IMR-90 (cell line): Measurements from ENCODE around the gene WNT8B. TPM values are rescaled to one million over a fixed set of nuclear protein-coding genes. Genes with fewer than 3 reads are reported as not detected.

ENCODE experiments used
- ATAC-seq: fragments of 200-7000 bp; cut with Tn5 transposase; 2 replicates; pipeline ENCODE4 v1.9.1; 2020; ENCODE audit warnings: low read depth, mild to moderate bottlenecking, moderate library complexity
- BruUV-seq: library from RNA; stranded (reverse); fragments of 400-500 nt; replicated peaks from 2 replicates; lab custom pipeline; 2021; lab: Mats Ljungman, UMichigan
- CTCF ChIA-PET: fragments of 300-600 bp; formaldehyde crosslinking; extraction: SDS; loops from one replicate; lab custom pipeline; 2021; ENCODE audit warnings: antibody characterized with exemption; lab: Yijun Ruan, JAX
- POLR2A ChIA-PET: fragments of 300-600 bp; sonication (Branson Sonifier 250); formaldehyde crosslinking; loops from one replicate; lab custom pipeline; 2022; ENCODE audit warnings: antibody characterized with exemption; ENCODE audit not compliant: unreplicated experiment; lab: Charles Lee
- DNase-seq: peaks from one replicate; pipeline ENCODE4 v3.0.0; 2013
- H2AFZ ChIP-seq: replicated peaks from 2 replicates; pipeline ENCODE3; 2013; ENCODE audit warnings: low read length, mild to moderate bottlenecking; ENCODE audit not compliant: poor library complexity
- H2AK5ac ChIP-seq: 2 replicates; pipeline ENCODE4 v1.6.1; 2013; ENCODE audit warnings: low read depth, low read length, inconsistent platforms
- H2AK9ac ChIP-seq: replicated peaks from 2 replicates; pipeline ENCODE3; 2013; ENCODE audit warnings: mild to moderate bottlenecking, low read depth, low read length, moderate library complexity; ENCODE audit not compliant: poor library complexity
- H2BK120ac ChIP-seq: 2 replicates; pipeline ENCODE4 v1.6.1; 2013; ENCODE audit warnings: low read depth, low read length, inconsistent platforms
- H2BK15ac ChIP-seq: 3 replicates; pipeline ENCODE4 v1.6.1; 2013; ENCODE audit warnings: low read depth, low read length, inconsistent platforms
- H2BK20ac ChIP-seq: 2 replicates; pipeline ENCODE4 v1.6.1; 2013; ENCODE audit warnings: low read depth, mild to moderate bottlenecking, inconsistent platforms, low read length, moderate library complexity
- H2BK5ac ChIP-seq: 2 replicates; pipeline ENCODE4 v1.6.1; 2013; ENCODE audit warnings: mild to moderate bottlenecking, low read depth, low read length, inconsistent platforms; ENCODE audit not compliant: poor library complexity, severe bottlenecking
- H3K14ac ChIP-seq: replicated peaks from 2 replicates; pipeline ENCODE4 v1.6.1; 2013; ENCODE audit warnings: low read depth, low read length, inconsistent platforms
- H3K18ac ChIP-seq: 2 replicates; pipeline ENCODE4 v1.6.1; 2013; ENCODE audit warnings: low read depth, low read length, control low read depth
- H3K23ac ChIP-seq: 2 replicates; pipeline ENCODE4 v1.6.1; 2013; ENCODE audit warnings: low read depth, low read length, inconsistent platforms
- H3K27ac ChIP-seq: 2 replicates; pipeline ENCODE4 v1.5.1; 2013; ENCODE audit warnings: mild to moderate bottlenecking, control low read depth, low read length; ENCODE audit not compliant: insufficient read depth
- H3K27me3 ChIP-seq: 2 replicates; pipeline ENCODE4 v1.6.1; 2013; ENCODE audit warnings: low read length; ENCODE audit not compliant: control insufficient read depth, insufficient read depth
- H3K36me3 ChIP-seq: 2 replicates; pipeline ENCODE4 v1.6.1; 2013; ENCODE audit warnings: low read length, mixed read lengths; ENCODE audit not compliant: control insufficient read depth, insufficient read depth
- H3K4ac ChIP-seq: 2 replicates; pipeline ENCODE4 v1.6.1; 2013; ENCODE audit warnings: low read depth, low read length, inconsistent platforms
- H3K4me1 ChIP-seq: 2 replicates; pipeline ENCODE4 v1.6.1; 2013; ENCODE audit warnings: low read length, mixed read lengths; ENCODE audit not compliant: control insufficient read depth, insufficient read depth
- H3K4me2 ChIP-seq: 2 replicates; pipeline ENCODE4 v1.6.1; 2013; ENCODE audit warnings: low read depth, mild to moderate bottlenecking, control low read depth, low read length, moderate library complexity
- H3K4me3 ChIP-seq: 2 replicates; pipeline ENCODE4 v1.5.1; 2013; ENCODE audit warnings: low read depth, mild to moderate bottlenecking, control low read depth, low read length, moderate library complexity; ENCODE audit not compliant: insufficient read depth
- H3K56ac ChIP-seq: 2 replicates; pipeline ENCODE4 v1.6.1; 2013; ENCODE audit warnings: low read length, inconsistent platforms; ENCODE audit not compliant: insufficient read depth; ENCODE audit errors: extremely low read depth
- H3K79me1 ChIP-seq, 2 experiments: 2 replicates each; pipeline ENCODE4 v1.6.1; 2013; ENCODE audit warnings: low read length in 2 of 2, inconsistent platforms in 1 of 2, low read depth in 1 of 2
- H3K9ac ChIP-seq: 2 replicates; pipeline ENCODE4 v1.6.1; 2013; ENCODE audit warnings: low read depth, low read length, control low read depth
- H3K9me1 ChIP-seq: 2 replicates; pipeline ENCODE4 v1.6.1; 2013; ENCODE audit warnings: low read length, inconsistent platforms; ENCODE audit not compliant: insufficient read depth
- H3K9me3 ChIP-seq: 2 replicates; pipeline ENCODE4 v1.6.1; 2013; ENCODE audit warnings: low read length; ENCODE audit not compliant: control insufficient read depth, insufficient read depth
- H4K20me1 ChIP-seq: 2 replicates; pipeline ENCODE4 v1.6.1; 2013; ENCODE audit warnings: low read length, inconsistent platforms; ENCODE audit not compliant: insufficient read depth
- H4K5ac ChIP-seq: 2 replicates; pipeline ENCODE4 v1.6.1; 2013; ENCODE audit warnings: mild to moderate bottlenecking, low read depth, low read length, control low read depth
- H4K8ac ChIP-seq, 2 experiments: 2 replicates each; pipeline ENCODE4 v1.6.1; 2013; ENCODE audit warnings: low read depth in 2 of 2, low read length in 2 of 2, control low read depth in 1 of 2, inconsistent platforms in 1 of 2
- H4K91ac ChIP-seq: 2 replicates; pipeline ENCODE4 v1.6.1; 2013; ENCODE audit warnings: low read depth, low read length, inconsistent platforms; ENCODE audit not compliant: insufficient read depth
- CTCF ChIP-seq: conservative IDR thresholded peaks from 2 replicates; pipeline ENCODE4 v1.5.1; 2012; ENCODE audit warnings: mild to moderate bottlenecking, low read depth, low read length, improper control_type of control experiment
- MAFK ChIP-seq: IDR thresholded peaks from 2 replicates; pipeline ENCODE4 v1.6.1; 2012; ENCODE audit warnings: low read depth, low read length, improper control_type of control experiment
- MAZ ChIP-seq: IDR thresholded peaks from 2 replicates; pipeline ENCODE4 v1.6.1; 2012; ENCODE audit warnings: low read depth, mild to moderate bottlenecking, low read length, improper control_type of control experiment, moderate library complexity, borderline replicate concordance
- MXI1 ChIP-seq: IDR thresholded peaks from 2 replicates; pipeline ENCODE4 v1.6.1; 2012; ENCODE audit warnings: low read depth, mild to moderate bottlenecking, low read length, moderate library complexity, borderline replicate concordance
- POLR2A ChIP-seq: IDR thresholded peaks from 2 replicates; pipeline ENCODE4 v1.6.1; 2012; ENCODE audit warnings: mild to moderate bottlenecking, low read depth, low read length
- RAD21 ChIP-seq: IDR thresholded peaks from 2 replicates; pipeline ENCODE4 v1.6.1; 2012; ENCODE audit warnings: low read length, improper control_type of control experiment
- RCOR1 ChIP-seq: IDR thresholded peaks from 2 replicates; pipeline ENCODE4 v1.6.1; 2012; ENCODE audit warnings: mild to moderate bottlenecking, low read length, improper control_type of control experiment; ENCODE audit not compliant: insufficient replicate concordance
- RFX5 ChIP-seq: IDR thresholded peaks from 2 replicates; pipeline ENCODE4 v1.8.0; 2012; ENCODE audit warnings: low read depth, mild to moderate bottlenecking, low read length, moderate library complexity
- SMC3 ChIP-seq: fragments of 150-350 bp; IDR thresholded peaks from 2 replicates; pipeline ENCODE4 v1.6.1; 2016; ENCODE audit warnings: low read depth, mild to moderate bottlenecking, antibody characterized with exemption, low read length, moderate library complexity
- WGBS, 2 experiments: methylation state at CpG; one replicate each; pipeline versions ENCODE4 v1.1.5 to v1.1.7; 2013; ENCODE audit warnings: missing lambda C conversion rate in 2 of 2; ENCODE audit not compliant: insufficient read length in 1 of 2; ENCODE audit errors: extremely low coverage in 2 of 2; 5-methylcytosine and 5-hydroxymethylcytosine counted together
- dilution Hi-C: fragments of 300-500 bp; cut with HindIII; formaldehyde crosslinking; loops from one replicate; pipeline ENCODE4 v1.14.3; 2018; ENCODE audit warnings: low sequenced_read_pairs; ENCODE audit not compliant: unreplicated experiment
- in situ Hi-C: fragments of 300-500 bp; cut with MboI; formaldehyde crosslinking; loops from 3 replicates; pipeline ENCODE4 v1.14.3; 2019; ENCODE audit warnings: low sequenced_read_pairs, inconsistent platforms, mixed read lengths
- intact Hi-C: fragments of 100-400 bp; cut with micrococcal nuclease; formaldehyde crosslinking; loops from 2 replicates; pipeline ENCODE4 v1.10.0; 2022
- polyA plus RNA-seq, 3 experiments: library from polyadenylated mRNA; depleted of rRNA; stranded (reverse); fragments of >200 nt; gene quantifications; 2 replicates each; pipeline ENCODE4 v1.2.3, GENCODE V29; 2012; ENCODE audit warnings: low replicate concordance in 1 of 3
- total RNA-seq: library from RNA; depleted of rRNA; stranded (reverse); fragments of >200 nt; gene quantifications from 2 replicates; pipeline ENCODE4 v1.2.3, GENCODE V29; 2012

WNT8B gene
- total and polyA plus RNA-seq, 2 of the 4 experiments (the other 2 are of a cell fraction): 0.03 TPM; not detected in 1

- Histone ChIP-seq H3K9me1 (no peaks in the 10 kb centered on the region), H3K18ac (no peak overlapping the region), H3K14ac (no peak overlapping the region), H4K8ac (no peak overlapping the region), H2AFZ (no peak overlapping the region), H3K9me3 (no peaks in the 10 kb centered on the region), H3K79me1 (no peaks in the 10 kb centered on the region), H3K56ac (no peak overlapping the region), H3K4me2 (no peak overlapping the region), H4K5ac (no peak overlapping the region), H3K4me1 (no peaks in the 10 kb centered on the region), H4K20me1 (no peaks in the 10 kb centered on the region), H3K27me3 (peaks cover 3% of the 10 kb centered on the region; the same call in 1 of the 2 replicates), H2AK5ac (no peak overlapping the region), H3K4me3 (no peak overlapping the region), H3K36me3 (peaks cover 20% of the 10 kb centered on the region), H4K91ac (no peak overlapping the region), H3K23ac (no peak overlapping the region), H2AK9ac (no peak overlapping the region), H2BK15ac (no peak overlapping the region), H3K27ac (no peak overlapping the region), H3K4ac (no peak overlapping the region), H2BK20ac (no peak overlapping the region), H2BK120ac (no peak overlapping the region), H3K9ac (no peak overlapping the region), H2BK5ac (no peak overlapping the region)
- intact Hi-C loops (no loop called here), in situ Hi-C loops (no loop called here), dilution Hi-C loops (no loop called here)
- TF ChIP-seq RFX5 (no peak), SMC3 (no peak), POLR2A (no peak), RCOR1 (no peak), CTCF (no peak), RAD21 (no peak), MAZ (no peak), MXI1 (no peak), MAFK (no peak)
- ChIA-PET POLR2A (no interaction called here), CTCF (interaction anchor here (0.8 kb wide), 1 partner anchor 19 kb away, joined by 3 read pairs; no protein-coding TSS in a partner anchor)
- BruUV-seq: no TSS peak
- 95% methylated on average over 3 of the region's 5 CpGs; no CpG with 5 or more reads in 1 of the 2 experiments for WGBS, 2 experiments
- ATAC-seq (no peak), DNase-seq (no peak)
These were observed 26.6 kb downstream of the WNT8B start for GRCh38 chr10:100489396-100489795.
